ENCODE data around the gene MIGA1.
A peak's percentile ranks its signal among the peaks of the same experiment; 100 is the strongest.

DNA sequence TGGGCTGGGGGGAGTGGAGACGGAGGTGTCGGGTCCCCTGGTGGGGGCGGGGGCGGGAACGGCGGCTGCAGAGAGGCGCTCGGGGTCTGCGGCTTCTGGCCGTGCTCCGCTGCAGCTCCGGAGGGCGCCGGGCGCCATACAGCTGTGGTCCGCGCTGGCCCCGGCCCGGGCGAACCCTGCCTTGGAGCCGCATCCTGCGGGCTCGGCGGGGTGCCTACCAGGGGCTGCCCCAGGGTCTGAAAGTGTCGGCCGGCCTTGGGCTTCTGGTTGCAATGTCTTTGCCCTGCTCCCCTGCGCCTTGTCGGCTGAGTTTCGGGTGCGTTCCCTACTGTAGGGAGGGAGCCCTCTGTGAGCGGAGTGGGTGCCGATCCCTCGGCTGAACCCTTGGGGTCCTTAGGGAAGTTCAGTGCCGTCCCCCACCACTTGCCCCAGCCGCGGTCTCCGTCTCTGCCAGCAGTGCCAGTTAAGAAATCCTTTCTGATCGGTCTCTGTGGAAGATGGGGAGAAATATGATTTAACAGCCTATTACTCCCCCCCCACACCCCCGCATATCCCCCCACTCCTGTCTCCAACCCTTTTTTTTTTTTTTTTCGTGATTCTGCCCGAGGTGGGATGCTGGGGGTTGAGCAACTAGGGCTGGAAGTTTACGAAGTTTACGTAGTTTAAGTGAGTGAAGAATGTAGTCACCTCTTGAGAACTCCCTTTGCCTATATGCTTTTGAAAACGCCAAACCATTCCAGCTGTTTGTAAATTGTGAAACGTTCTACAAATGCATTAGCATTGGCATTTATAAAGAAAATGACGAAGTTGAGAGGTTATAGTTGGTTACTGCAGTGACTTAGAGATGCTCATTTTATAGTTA lies 109.6 kb downstream of the MIGA1 start:
- no peak for TF ChIP-seq CREB1 (IDR thresholded peaks at IDR 0.05; ENCODE audit: low read depth)
- TF ChIP-seq, protein P1, sequence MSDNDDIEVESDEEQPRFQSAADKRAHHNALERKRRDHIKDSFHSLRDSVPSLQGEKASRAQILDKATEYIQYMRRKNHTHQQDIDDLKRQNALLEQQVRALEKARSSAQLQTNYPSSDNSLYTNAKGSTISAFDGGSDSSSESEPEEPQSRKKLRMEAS (IDR thresholded peaks at IDR 0.05): peak; percentile 10; the same call in 1 of the 2 replicates
- TF ChIP-seq FOXM1 (IDR thresholded peaks at IDR 0.05; ENCODE audit: borderline replicate concordance, low read depth): no peak
- TF ChIP-seq, protein P2, sequence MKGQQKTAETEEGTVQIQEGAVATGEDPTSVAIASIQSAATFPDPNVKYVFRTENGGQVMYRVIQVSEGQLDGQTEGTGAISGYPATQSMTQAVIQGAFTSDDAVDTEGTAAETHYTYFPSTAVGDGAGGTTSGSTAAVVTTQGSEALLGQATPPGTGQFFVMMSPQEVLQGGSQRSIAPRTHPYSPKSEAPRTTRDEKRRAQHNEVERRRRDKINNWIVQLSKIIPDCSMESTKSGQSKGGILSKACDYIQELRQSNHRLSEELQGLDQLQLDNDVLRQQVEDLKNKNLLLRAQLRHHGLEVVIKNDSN (IDR thresholded peaks at IDR 0.05): no peak
- TF ChIP-seq TAF1 (IDR thresholded peaks at IDR 0.05; ENCODE audit: low read depth): no peak
- no peak for TF ChIP-seq RAD21 (IDR thresholded peaks at IDR 0.05; ENCODE audit: low read depth)
- no peak for TF ChIP-seq NFIC (IDR thresholded peaks at IDR 0.05)
- no peak for TF ChIP-seq CEBPB (IDR thresholded peaks at IDR 0.05)
- no peak for TF ChIP-seq EGR1 (IDR thresholded peaks at IDR 0.05)
- no peak for TF ChIP-seq EP300 (IDR thresholded peaks at IDR 0.05; ENCODE audit: borderline replicate concordance)
- no peak for TF ChIP-seq TCF12 (IDR thresholded peaks at IDR 0.05; ENCODE audit: low read depth)
